ENCODE results near the gene STAB1. TPM values are rescaled to one million over a fixed set of nuclear protein-coding genes. Genes with fewer than 3 reads are reported as not detected.
A peak's percentile ranks its signal among the peaks of the same experiment; 100 is the strongest.

STAB1 gene
- total RNA-seq, 1 donor from 2014 or later = 88.1 TPM

GRCh38 chr3:52527039-52527731 lies 32.0 kb downstream of the STAB1 start:
- ATAC-seq = no peak
- intact Hi-C loops (cut with DNase I) = loop anchor here (5.0 kb wide), 1 partner anchor 35 kb away; no protein-coding TSS in a partner anchor
- DNase-seq (ENCODE audit: missing footprints) = peak; percentile 59

- ATAC-seq (no peak), DNase-seq (ENCODE audit: missing footprints) (peak; percentile 68)
- intact Hi-C loops (cut with DNase I) = loop anchor here (5.0 kb wide), 1 partner anchor 36 kb away; no protein-coding TSS in a partner anchor
Observed at GRCh38 chr3:52527732-52528585, 32.8 kb downstream of the STAB1 start.

DNA sequence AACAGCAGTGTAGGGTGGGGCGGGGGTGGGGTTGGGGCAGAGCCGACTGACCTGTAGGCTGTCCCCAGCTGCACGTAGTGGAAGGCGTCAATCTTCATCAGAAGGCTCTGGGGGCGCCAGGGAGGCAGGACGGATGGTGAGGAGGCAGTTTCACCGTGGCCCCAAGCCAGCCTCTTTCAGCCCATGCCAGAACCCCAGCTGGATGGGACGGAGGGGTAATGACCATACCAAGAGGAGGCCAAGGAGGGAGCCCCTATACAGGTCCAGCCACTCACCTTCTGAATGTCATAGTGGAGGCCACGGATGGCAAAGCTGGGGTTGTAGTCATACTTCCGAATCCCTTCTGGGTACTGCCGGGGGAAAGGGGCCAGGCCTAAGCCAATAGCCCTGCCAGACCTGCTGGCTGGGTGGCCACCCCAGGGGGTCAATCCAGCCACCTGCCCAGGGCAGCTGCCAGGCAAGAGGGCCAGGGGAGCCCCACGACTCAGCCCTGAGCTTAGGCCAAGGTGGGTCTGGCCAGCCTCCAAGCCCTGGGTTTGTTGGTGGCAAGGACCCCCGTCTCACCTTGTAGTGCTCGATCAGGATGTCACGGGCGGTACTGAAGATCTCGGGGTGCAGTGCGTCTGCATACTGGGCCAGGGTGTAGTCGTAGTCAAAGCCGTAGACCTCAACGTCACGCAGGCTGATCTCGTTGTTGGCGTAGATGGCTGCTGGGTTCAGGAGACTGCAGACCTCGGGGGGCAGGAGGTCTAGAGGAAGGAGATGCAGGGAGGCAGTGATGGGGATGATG lies 33.6 kb downstream of the STAB1 start:
- no peak for ATAC-seq
- intact Hi-C loops (cut with DNase I) = loop anchor here (5.0 kb wide), 1 partner anchor 36 kb away; no protein-coding TSS in a partner anchor
- peak; percentile 70 for DNase-seq (ENCODE audit: missing footprints)

GRCh38 chr3:52529376-52530333 lies 34.5 kb downstream of the STAB1 start:
- DNase-seq (ENCODE audit: missing footprints) (peak; percentile 73), ATAC-seq (peak; percentile 41)
- intact Hi-C loops (cut with DNase I) = loop anchor here (5.0 kb wide), 1 partner anchor 37 kb away; no protein-coding TSS in a partner anchor

DNA sequence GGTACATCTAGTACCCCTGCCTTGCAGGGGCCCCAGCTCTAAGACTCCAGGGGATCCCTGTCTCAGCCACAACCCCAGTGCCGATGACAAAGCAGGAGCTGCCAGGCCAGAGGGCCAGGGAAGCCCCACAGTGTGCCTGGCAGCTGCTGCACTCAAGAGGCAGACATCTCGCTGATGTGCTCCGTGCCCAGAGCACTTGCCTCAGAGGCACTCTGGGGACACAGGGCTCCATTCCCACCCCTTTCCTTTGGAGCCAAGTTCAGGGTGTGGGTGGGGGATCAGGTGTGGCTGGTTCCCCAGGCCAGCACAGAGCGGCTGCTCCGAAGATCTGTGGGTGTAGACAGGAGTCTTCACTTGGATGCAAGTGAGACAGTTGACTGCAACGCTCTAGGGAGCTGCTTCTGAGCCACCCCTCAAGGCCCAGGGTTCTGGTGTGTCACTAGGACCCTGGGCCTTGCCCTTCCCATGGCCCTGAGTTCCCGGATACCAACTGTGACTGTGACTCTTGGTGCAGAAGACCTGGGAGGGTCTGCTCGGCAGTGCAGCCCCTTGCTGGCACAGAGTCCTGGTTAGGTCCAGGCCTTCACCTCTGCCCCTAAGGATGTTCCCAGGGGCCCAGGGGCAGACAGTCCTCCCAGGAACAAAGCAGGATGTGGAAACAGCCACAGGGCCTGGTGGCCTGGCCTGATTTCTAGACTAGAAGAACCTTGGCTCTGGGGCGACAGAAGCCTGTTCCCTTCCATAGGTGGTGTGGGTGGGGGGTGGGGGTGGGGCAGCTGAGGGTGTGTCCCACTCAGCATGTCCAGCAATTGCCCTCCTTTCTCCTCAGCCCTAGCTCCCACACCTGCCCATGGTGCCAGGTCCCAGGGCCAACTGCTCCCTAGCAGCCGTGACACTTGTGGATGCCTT lies 36.0 kb downstream of the STAB1 start:
- intact Hi-C loops (cut with DNase I) = no loop called here
- ATAC-seq (peak; percentile 63), DNase-seq (ENCODE audit: missing footprints) (peak; percentile 80)

DNA sequence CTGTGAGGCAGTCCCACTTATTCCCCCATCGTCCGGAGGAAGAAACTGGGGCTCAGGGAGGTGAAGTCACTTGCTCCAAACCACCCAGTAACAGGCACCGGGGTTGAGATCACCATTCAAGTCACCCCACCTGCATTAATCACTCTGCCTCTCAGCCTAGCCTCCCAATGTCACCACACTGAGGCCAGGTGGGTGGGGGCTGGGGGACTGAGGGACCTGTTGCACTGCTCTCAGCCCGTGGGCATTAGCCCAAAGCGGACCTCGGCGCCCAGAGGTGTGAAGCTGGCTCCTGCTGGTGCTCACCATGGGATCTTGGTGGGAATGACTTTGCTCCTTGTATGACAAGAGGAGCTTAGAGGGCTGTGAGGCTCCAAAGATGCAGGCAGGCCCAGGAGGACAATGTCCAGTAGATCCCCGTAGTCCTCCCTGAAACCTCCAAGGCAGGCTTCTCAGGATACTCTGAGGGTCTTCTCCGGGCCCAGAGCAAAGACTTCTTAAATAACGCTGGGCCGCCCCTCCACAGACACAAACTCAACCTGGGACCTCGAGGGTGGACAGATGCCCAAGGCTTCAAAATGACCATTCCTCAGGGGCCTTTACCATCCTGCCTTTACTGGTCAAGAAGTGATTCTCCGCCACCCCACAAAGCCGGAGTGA lies 36.9 kb downstream of the STAB1 start:
- ATAC-seq = no peak
- intact Hi-C loops (cut with DNase I) = no loop called here
- peak; percentile 63 for DNase-seq (ENCODE audit: missing footprints)

DNA sequence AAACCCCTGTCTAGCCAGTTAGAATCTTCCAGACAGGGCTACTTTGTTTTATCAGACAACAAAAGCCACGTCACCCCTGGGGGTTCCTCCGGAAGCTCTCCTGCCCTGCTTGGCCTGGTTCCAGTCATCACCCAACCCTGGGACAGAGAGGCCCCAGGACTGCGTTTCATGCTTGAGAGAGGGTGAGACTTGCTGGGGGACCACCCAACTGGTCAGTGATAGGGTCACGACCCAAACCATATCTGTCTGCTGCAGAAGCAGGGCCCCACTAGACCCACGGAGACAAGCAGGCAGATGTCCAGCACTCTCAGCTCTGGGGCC lies 37.3 kb downstream of the STAB1 start:
- intact Hi-C loops (cut with DNase I) = no loop called here
- DNase-seq (ENCODE audit: missing footprints) = peak; percentile 64

DNA sequence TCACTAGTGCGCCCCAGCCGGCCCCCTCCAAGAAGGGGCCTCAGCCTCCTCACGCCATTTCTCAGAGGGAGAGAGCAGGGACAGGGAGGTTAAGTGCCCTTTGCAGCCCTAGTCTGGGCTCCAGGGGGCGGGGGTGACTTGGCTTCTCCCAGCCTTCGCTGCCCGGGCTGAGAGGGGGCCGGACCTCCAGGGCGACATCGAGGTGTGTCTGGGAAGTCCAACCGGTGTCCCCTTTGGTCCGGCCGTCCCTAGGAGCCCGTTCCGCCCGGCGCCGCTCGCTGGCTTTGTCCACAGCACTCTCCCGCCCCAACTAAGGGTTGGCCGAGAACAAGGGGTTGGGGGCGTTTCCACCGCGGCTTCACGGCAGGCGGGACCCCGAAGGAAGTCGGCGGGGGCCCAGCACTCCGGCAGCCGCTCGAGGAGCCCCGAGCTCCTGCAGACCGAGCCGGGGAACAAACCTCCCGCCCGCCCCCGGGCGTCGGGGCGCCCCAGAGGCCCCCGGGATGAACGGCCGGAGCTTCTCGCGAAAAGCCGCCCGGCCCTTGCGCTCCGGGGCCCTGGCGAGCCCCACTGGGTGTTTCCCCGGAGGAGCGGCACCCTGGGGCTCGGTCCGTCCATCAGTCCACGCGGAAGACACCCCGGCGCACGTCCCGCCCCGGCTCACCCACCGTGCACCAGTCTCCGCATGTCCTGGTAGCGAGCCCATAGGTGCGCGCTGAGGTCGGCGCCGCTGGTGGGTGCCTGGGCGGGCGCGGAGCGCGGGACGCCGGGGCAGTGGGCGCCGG lies 37.9 kb downstream of the STAB1 start:
- peak; percentile 78 for DNase-seq (ENCODE audit: missing footprints)
- intact Hi-C loops (cut with DNase I) = no loop called here
- ATAC-seq = no peak

More for the DNA sequence above, 37.3 kb downstream of the STAB1 start:
- ATAC-seq = no peak

DNA sequence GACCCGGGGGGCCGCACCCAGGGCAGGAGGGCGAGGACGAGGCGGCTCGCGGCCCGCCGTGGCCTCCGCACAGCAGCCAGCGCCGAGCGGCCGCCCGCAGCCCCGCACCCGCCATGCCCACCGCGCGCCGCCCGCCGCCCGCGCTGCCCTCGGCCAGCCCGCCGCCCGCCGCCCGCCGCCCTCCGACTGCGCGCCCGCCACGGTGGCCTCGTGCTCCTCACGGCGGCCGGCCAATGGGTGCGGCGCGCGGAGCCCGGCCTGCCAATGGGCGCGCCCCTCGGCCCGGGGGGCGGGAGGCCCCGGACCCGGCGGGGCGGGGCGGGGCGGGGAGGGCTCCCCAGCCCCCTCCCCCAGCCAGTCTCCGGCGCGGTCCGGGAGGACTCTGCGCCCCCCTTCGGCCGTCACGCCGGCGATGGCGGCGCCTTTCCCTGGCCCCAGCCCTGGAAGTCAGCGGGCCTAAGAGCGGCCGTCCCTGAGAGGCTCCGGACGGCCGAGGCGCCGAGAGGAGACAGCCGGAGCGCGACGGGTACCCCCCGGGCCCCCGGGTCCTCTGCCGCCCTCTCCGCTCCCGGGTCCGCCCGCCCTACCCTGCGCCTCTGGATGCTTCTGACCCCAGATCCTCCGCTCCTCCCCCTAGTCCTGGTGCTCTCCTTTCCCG lies 38.6 kb downstream of the STAB1 start, which contains the start of gene NT5DC2:
TSS of gene NT5DC2 (minus strand) at position 235 of the 658 bp plus-strand sequence. CDS start at position 115, 120 bp downstream.
- DNase-seq (ENCODE audit: missing footprints) (peak; percentile 85), ATAC-seq (peak; percentile 29)
- intact Hi-C loops (cut with DNase I) = no loop called here

GRCh38 chr3:52534281-52535183 lies 39.4 kb downstream of the STAB1 start:
- peak; percentile 77 for DNase-seq (ENCODE audit: missing footprints)
- intact Hi-C loops (cut with DNase I) = loop anchor here (5.0 kb wide), 2 partner anchors 73 to 77 kb away; partner anchors contain the start of gene NISCH
- ATAC-seq = no peak

GRCh38 chr3:52535411-52536111 lies 40.4 kb downstream of the STAB1 start:
- ATAC-seq (no peak), DNase-seq (ENCODE audit: missing footprints) (peak; percentile 69)
- intact Hi-C loops (cut with DNase I) = loop anchor here (2.0 to 5.0 kb wide), 3 partner anchors 63 to 78 kb away; partner anchors contain the start of gene NISCH

- no peak for DNase-seq (ENCODE audit: missing footprints)
- intact Hi-C loops (cut with DNase I) = loop anchor here (2.0 to 5.0 kb wide), 3 partner anchors 63 to 79 kb away; partner anchors contain the start of gene NISCH
- ATAC-seq = no peak
Observed at GRCh38 chr3:52536112-52536368, 40.9 kb downstream of the STAB1 start.

DNA sequence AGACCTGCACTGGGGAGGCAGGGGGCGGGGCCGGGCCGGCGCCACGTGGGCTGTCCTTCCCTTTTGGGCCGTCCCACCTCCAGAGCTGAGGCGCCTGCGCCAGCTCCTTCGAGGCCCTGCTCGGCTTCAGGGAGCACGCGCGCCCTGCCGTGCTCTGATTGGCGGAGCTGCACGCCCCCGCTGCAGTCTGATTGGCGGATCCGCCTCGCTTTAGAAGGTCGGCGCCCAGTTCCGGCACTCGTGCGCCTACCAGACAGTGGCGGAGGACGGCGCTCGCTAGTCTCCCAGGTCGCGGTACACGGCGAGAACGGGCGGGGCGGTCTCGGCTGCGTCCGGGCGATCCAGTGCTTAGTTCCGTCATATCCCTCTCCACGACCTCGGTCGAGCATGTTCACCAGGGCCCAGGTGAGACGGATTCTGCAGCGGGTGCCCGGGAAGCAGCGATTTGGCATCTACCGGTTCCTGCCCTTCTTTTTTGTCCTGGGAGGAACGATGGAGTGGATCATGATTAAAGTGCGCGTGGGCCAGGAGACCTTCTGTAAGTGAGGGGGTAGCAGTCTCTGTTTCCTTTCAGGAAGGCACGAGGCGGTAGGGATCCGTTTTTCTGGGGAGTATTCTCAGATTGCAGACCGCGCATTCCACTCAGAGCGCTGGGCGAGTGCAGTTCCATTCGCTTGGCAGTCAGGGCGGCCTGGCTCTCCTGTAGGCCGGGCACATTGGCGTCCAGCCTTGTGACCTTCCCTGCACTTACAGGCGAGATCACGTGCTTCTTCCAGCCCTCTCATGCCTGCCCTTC lies 41.4 kb downstream of the STAB1 start, which contains the start of gene UQCC5:
TSS of gene UQCC5 (plus strand) at position 237 of the 796 bp plus-strand sequence. CDS start at position 388, 151 bp downstream.
- ATAC-seq (peak; percentile 94), DNase-seq (ENCODE audit: missing footprints) (peak; percentile 99)
- intact Hi-C loops (cut with DNase I) = loop anchor here (2.0 to 5.0 kb wide), 3 partner anchors 64 to 79 kb away; partner anchors contain the start of gene NISCH
